Measurements from ENCODE around the gene ZNF544. TPM values are rescaled to one million over a fixed set of nuclear protein-coding genes. Genes with fewer than 3 reads are reported as not detected.

ZNF544 gene
- total RNA-seq, result 10 to 100 TPM; 49.8 to 52.3 TPM

GRCh38 chr19:58228585-58229254, at the start of gene ZNF544:
Gene ZNF544 (plus strand): TSS chr19:58228914. CDS start chr19:58244024, 15,110 bp downstream.
- Mint-ChIP-seq H3K9me3 (peaks cover 42% of the 10 kb centered on the region), H3K27ac (peak within 1 kb of the TSS; percentile 94), H3K4me3 (peak within 1 kb of the TSS; percentile 80), H3K36me3 (ENCODE audit: low read depth) (peaks cover 51% of the 10 kb centered on the region), H3K4me1 (ENCODE audit: low read depth) (peaks cover 24% of the 10 kb centered on the region), H3K27me3 (no peaks in the 10 kb centered on the region)
- TF ChIP-seq CTCF (IDR thresholded peaks at IDR 0.05), result peak; percentile 64
- DNase-seq (peak; percentile 81), ATAC-seq (peak; percentile 85)
- intact Hi-C loops (cut with micrococcal nuclease), result loop anchor here (5.0 kb wide), 1 partner anchor 84 kb away; no protein-coding TSS in a partner anchor
- CTCF ChIA-PET, result interaction anchor here (1.0 to 1.7 kb wide), 5 partner anchors 9 to 80 kb away, joined by 3 to 7 read pairs (median 4); no protein-coding TSS in a partner anchor
- POLR2A ChIA-PET, result interaction anchor here (0.6 to 1.9 kb wide), 12 partner anchors 8 to 352 kb away, joined by 3 to 9 read pairs (median 3); partner anchors contain the start of genes ZNF274 and ZNF8

DNA sequence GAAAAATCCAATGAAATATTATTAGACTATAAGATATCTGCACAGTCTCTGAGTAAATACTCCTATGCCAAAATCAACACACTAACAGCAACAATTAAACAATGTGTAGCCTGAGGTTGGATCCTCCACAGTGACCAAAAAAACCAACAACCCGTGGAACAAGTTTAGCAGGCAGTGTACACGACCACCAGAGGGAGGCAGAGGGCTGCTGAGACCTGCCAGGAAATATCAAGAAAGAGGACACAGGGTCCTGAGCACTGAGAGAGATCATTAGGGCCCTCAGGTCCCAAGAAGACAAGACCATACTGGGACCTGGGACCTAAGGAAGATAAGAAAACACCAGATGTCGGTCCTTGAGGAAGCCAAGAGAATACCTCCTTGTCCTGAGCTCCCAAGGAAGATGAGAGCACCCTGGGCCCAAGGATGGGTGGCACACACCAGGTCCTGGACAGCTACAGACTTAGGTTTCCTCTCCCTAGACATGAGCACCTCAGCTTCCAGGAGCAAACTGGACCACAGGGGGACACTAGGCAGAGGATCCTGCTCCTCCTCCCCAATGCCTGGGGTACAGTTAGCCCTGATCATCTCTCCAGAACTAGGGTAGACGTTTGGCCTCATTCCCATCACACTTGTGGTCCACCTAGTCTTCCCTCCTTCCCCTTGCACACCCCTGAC, 46.7 kb upstream of the ZNF544 start:
- peak; percentile 15 for ATAC-seq
- H3K9me3 Mint-ChIP-seq, result peaks cover 43% of the 10 kb centered on the region
- CTCF ChIA-PET, result interaction anchor here (0.6 to 1.3 kb wide), 4 partner anchors 9 to 160 kb away, joined by 3 read pairs; partner anchors contain the start of gene ZNF135
- H3K4me3 Mint-ChIP-seq, result peak overlapping the region; percentile 91
- H3K27ac Mint-ChIP-seq, result peak overlapping the region; percentile 99
- peaks cover 57% of the 10 kb centered on the region for H3K36me3 Mint-ChIP-seq (ENCODE audit: low read depth)
- peak; percentile 87 for DNase-seq
- no peaks in the 10 kb centered on the region for H3K27me3 Mint-ChIP-seq
- peak; percentile 71 for TF ChIP-seq CTCF (IDR thresholded peaks at IDR 0.05)
- intact Hi-C loops (cut with micrococcal nuclease), result no loop called here
- POLR2A ChIA-PET, result interaction anchor here (1.1 to 2.4 kb wide), 3 partner anchors 28 to 337 kb away, joined by 3 to 6 read pairs (median 6); partner anchors contain the start of genes ZBTB45 and ZNF544
- peaks cover 19% of the 10 kb centered on the region for H3K4me1 Mint-ChIP-seq (ENCODE audit: low read depth)

GRCh38 chr19:58182577-58182988, 46.1 kb upstream of the ZNF544 start:
- DNase-seq, result peak; percentile 95
- peak; percentile 83 for ATAC-seq
- Mint-ChIP-seq H3K27ac (peak overlapping the region; percentile 99), H3K4me1 (ENCODE audit: low read depth) (peaks cover 19% of the 10 kb centered on the region), H3K4me3 (peak overlapping the region; percentile 91), H3K36me3 (ENCODE audit: low read depth) (peaks cover 58% of the 10 kb centered on the region), H3K27me3 (no peaks in the 10 kb centered on the region), H3K9me3 (peaks cover 38% of the 10 kb centered on the region)
- ChIA-PET CTCF (interaction anchor here (0.7 to 1.3 kb wide), 3 partner anchors 8 to 127 kb away, joined by 3 read pairs; partner anchors contain the start of gene ZNF135), POLR2A (interaction anchor here (1.1 to 2.4 kb wide), 5 partner anchors 18 to 337 kb away, joined by 3 to 6 read pairs (median 5); partner anchors contain the start of genes ZBTB45 and ZNF544)
- no peak for TF ChIP-seq CTCF (IDR thresholded peaks at IDR 0.05)
- intact Hi-C loops (cut with micrococcal nuclease), result no loop called here

DNA sequence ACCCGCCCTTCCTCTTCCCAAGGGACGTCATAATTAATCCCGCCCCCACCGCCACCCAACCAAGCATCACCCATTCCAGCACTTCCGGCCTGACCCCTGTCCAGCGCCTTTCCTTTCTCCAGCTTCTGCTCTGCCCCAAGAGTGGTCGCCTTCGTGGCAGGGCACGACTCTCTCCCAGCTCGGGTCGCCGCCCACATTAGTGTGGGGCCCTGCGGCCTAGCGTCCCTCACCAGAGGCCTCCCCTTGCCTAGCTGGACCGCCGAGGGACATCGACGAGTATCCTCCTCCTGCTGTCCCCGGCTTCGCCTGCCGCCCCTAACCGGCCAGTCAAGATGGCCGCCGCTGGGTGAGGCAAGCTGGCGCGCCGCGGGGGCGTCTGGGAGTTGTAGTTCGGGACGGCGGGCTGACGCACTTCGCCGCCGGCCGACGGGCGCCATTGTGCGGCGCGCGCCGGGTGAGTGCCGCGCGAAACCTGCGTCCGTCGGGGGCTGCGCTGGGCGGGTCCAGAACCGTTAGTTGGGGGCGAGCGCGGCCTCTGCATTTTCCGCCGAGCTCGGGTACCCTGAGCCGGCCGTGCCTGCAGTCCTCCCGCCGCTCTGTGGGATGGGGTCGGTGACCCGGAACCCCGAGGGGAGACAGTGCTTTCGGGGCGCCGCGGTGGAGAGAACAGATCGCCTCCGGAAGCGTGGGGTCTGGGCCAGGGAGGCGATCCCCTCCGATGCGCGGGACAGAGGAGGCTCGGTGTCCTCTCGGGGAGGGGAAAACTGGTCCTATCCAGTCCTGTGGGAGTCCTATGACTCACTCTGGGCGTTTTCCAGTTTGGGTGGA, 45.5 kb upstream of the ZNF544 start, which contains the start of gene ZNF274:
Gene ZNF274 (plus strand): TSS at position 73 of the 828 bp plus-strand sequence. CDS start 905 bp downstream, outside the sequence.
- DNase-seq, result peak; percentile 96
- Mint-ChIP-seq H3K27ac (peak within 1 kb of the TSS; percentile 99), H3K36me3 (ENCODE audit: low read depth) (peaks cover 60% of the 10 kb centered on the region), H3K4me3 (peak within 1 kb of the TSS; percentile 91), H3K9me3 (peaks cover 33% of the 10 kb centered on the region), H3K4me1 (ENCODE audit: low read depth) (peaks cover 19% of the 10 kb centered on the region), H3K27me3 (no peaks in the 10 kb centered on the region)
- ATAC-seq, result peak; percentile 89
- intact Hi-C loops (cut with micrococcal nuclease), result no loop called here
- CTCF ChIA-PET, result interaction anchor here (1.0 to 1.3 kb wide), 2 partner anchors 28 to 125 kb away, joined by 3 read pairs; partner anchors contain the start of gene ZNF135
- no peak for TF ChIP-seq CTCF (IDR thresholded peaks at IDR 0.05)
- POLR2A ChIA-PET, result interaction anchor here (0.6 to 2.4 kb wide), 14 partner anchors 9 to 336 kb away, joined by 3 to 6 read pairs (median 4); partner anchors contain the start of genes ZBTB45, ZNF544, ZNF606 and ZNF837
